Panc1 (cell line): Measurements from ENCODE around the gene CBLN1. TPM values are rescaled to one million over a fixed set of nuclear protein-coding genes. Genes with fewer than 3 reads are reported as not detected.

Experiments used
- ATAC-seq: fragments of 200-7000 bp; cut with Tn5 transposase; 2 replicates; pipeline ENCODE4 v1.9.1; 2020; ENCODE audit warnings: mild to moderate bottlenecking, moderate library complexity
- BruUV-seq: library from RNA; stranded (reverse); fragments of 400-500 nt; replicated peaks from 2 replicates; lab custom pipeline; 2021; lab: Mats Ljungman, UMichigan
- CTCF ChIA-PET: fragments of 300-600 bp; sonication (Branson Sonifier 250); formaldehyde crosslinking; loops from one replicate; lab custom pipeline; 2022; ENCODE audit warnings: antibody characterized with exemption; lab: Charles Lee
- POLR2A ChIA-PET: fragments of 300-600 bp; sonication (Branson Sonifier 250); formaldehyde crosslinking; loops from one replicate; lab custom pipeline; 2022; ENCODE audit warnings: antibody characterized with exemption; lab: Charles Lee
- DNase-seq: peaks from one replicate; pipeline ENCODE4 v3.0.0-alpha.2; 2010; ENCODE audit warnings: low read depth, low spot score
- H3K27ac ChIP-seq: 2 replicates; pipeline ENCODE4 v1.5.1; 2011; ENCODE audit warnings: mild to moderate bottlenecking, low read length, inconsistent platforms
- H3K27me3 ChIP-seq: fragments of 200-500 bp; sonication (Bioruptor generic); 2 replicates; pipeline ENCODE4 v1.6.0; 2014; ENCODE audit warnings: low read length, inconsistent platforms; ENCODE audit not compliant: control insufficient read depth, insufficient read depth
- H3K36me3 ChIP-seq: fragments of 200-500 bp; sonication (Bioruptor generic); 2 replicates; pipeline ENCODE4 v1.5.1; 2014; ENCODE audit warnings: inconsistent platforms, mild to moderate bottlenecking, low read length, moderate library complexity; ENCODE audit not compliant: control insufficient read depth, insufficient read depth
- H3K4me1 ChIP-seq: 2 replicates; pipeline ENCODE4 v1.5.1; 2011; ENCODE audit warnings: inconsistent platforms, mild to moderate bottlenecking, low read length, moderate library complexity; ENCODE audit not compliant: control insufficient read depth, insufficient read depth
- H3K4me3 ChIP-seq, 2 experiments: 2 replicates each; pipeline ENCODE4 v1.5.1; 2011 to 2012; ENCODE audit warnings: low read depth in 2 of 2, low read length in 2 of 2, mild to moderate bottlenecking in 2 of 2, inconsistent platforms in 1 of 2, moderate library complexity in 1 of 2
- H3K9me3 ChIP-seq: fragments of 200-500 bp; sonication (Bioruptor generic); 2 replicates; pipeline ENCODE4 v1.5.1; 2014; ENCODE audit warnings: low read depth, mild to moderate bottlenecking, inconsistent platforms, low read length, moderate library complexity; ENCODE audit not compliant: control insufficient read depth, insufficient read depth
- POLR2AphosphoS5 ChIP-seq: IDR thresholded peaks from 2 replicates; pipeline ENCODE4 v1.6.1; 2012; ENCODE audit warnings: mild to moderate bottlenecking, low read depth, low read length, moderate library complexity
- SIN3A ChIP-seq: IDR thresholded peaks from 2 replicates; pipeline ENCODE4 v1.6.1; 2012; ENCODE audit warnings: low read depth, mild to moderate bottlenecking, low read length, moderate library complexity, borderline replicate concordance; ENCODE audit not compliant: insufficient read depth
- TCF7L2 ChIP-seq: IDR thresholded peaks from 2 replicates; pipeline ENCODE4 v1.6.1; 2011; ENCODE audit warnings: mild to moderate bottlenecking, low read depth, low read length, inconsistent platforms
- in situ Hi-C: cut with HindIII; loops from 2 replicates; pipeline ENCODE4 v1.10.0; 2016; ENCODE audit warnings: low sequenced_read_pairs, low pct_unique_long_range_greater_than_20kb
- intact Hi-C: fragments of 100-400 bp; cut with micrococcal nuclease; formaldehyde crosslinking; loops from one replicate; pipeline ENCODE4 v1.10.0; 2022; ENCODE audit not compliant: unreplicated experiment
- total RNA-seq: library from RNA; stranded (reverse); gene quantifications from one replicate; pipeline ENCODE4 v1.2.1, GENCODE V29; 2021; ENCODE audit not compliant: unreplicated experiment
- TF ChIP-seq, protein P1 (sequence below): fragments of 450-650 bp; IDR thresholded peaks from 2 replicates; pipeline ENCODE4 v1.5.1; 2017; ENCODE audit warnings: mild to moderate bottlenecking
- TF ChIP-seq, protein P2 (sequence below), 2 experiments: IDR thresholded peaks; 2 replicates each; pipeline ENCODE4 v1.6.1; 2011 to 2012; ENCODE audit warnings: low read depth in 2 of 2, control low read depth in 1 of 2, low read length in 1 of 2, mild to moderate bottlenecking in 1 of 2, moderate library complexity in 1 of 2; ENCODE audit not compliant: insufficient read depth in 1 of 2

CBLN1 gene
- total RNA-seq, 1 experiment from 2014 or later = not detected

- CTCF ChIA-PET = no interaction called here
- in situ Hi-C loops = no loop called here
These were observed 10.8 kb upstream of the CBLN1 start for GRCh38 chr16:49292413-49292812.

GRCh38 chr16:49287572-49287971 lies 5.9 kb upstream of the CBLN1 start:
- Histone ChIP-seq H3K27me3 (peaks cover 5% of the 10 kb centered on the region), H3K36me3 (no peaks in the 10 kb centered on the region), H3K4me3 (no peak overlapping the region), H3K27ac (no peak overlapping the region), H3K9me3 (no peaks in the 10 kb centered on the region), H3K4me1 (no peaks in the 10 kb centered on the region)
- POLR2A ChIA-PET = no interaction called here
- in situ Hi-C loops = no loop called here
- ATAC-seq = no peak
- TF ChIP-seq, protein P1, sequence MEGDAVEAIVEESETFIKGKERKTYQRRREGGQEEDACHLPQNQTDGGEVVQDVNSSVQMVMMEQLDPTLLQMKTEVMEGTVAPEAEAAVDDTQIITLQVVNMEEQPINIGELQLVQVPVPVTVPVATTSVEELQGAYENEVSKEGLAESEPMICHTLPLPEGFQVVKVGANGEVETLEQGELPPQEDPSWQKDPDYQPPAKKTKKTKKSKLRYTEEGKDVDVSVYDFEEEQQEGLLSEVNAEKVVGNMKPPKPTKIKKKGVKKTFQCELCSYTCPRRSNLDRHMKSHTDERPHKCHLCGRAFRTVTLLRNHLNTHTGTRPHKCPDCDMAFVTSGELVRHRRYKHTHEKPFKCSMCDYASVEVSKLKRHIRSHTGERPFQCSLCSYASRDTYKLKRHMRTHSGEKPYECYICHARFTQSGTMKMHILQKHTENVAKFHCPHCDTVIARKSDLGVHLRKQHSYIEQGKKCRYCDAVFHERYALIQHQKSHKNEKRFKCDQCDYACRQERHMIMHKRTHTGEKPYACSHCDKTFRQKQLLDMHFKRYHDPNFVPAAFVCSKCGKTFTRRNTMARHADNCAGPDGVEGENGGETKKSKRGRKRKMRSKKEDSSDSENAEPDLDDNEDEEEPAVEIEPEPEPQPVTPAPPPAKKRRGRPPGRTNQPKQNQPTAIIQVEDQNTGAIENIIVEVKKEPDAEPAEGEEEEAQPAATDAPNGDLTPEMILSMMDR = no peak
- TF ChIP-seq, protein P2, sequence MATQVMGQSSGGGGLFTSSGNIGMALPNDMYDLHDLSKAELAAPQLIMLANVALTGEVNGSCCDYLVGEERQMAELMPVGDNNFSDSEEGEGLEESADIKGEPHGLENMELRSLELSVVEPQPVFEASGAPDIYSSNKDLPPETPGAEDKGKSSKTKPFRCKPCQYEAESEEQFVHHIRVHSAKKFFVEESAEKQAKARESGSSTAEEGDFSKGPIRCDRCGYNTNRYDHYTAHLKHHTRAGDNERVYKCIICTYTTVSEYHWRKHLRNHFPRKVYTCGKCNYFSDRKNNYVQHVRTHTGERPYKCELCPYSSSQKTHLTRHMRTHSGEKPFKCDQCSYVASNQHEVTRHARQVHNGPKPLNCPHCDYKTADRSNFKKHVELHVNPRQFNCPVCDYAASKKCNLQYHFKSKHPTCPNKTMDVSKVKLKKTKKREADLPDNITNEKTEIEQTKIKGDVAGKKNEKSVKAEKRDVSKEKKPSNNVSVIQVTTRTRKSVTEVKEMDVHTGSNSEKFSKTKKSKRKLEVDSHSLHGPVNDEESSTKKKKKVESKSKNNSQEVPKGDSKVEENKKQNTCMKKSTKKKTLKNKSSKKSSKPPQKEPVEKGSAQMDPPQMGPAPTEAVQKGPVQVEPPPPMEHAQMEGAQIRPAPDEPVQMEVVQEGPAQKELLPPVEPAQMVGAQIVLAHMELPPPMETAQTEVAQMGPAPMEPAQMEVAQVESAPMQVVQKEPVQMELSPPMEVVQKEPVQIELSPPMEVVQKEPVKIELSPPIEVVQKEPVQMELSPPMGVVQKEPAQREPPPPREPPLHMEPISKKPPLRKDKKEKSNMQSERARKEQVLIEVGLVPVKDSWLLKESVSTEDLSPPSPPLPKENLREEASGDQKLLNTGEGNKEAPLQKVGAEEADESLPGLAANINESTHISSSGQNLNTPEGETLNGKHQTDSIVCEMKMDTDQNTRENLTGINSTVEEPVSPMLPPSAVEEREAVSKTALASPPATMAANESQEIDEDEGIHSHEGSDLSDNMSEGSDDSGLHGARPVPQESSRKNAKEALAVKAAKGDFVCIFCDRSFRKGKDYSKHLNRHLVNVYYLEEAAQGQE (IDR thresholded peaks at IDR 0.05; ENCODE audit: insufficient read depth in 1 of 2, low read depth in 2 of 2, low read length in 1 of 2) = no peak
- no peak for TF ChIP-seq TCF7L2
- no peak for TF ChIP-seq POLR2AphosphoS5
- no peak for TF ChIP-seq SIN3A
- no peak for DNase-seq
- no TSS peak for BruUV-seq
- intact Hi-C loops = no loop called here
- CTCF ChIA-PET = no interaction called here

More at GRCh38 chr16:49292413-49292812, 10.8 kb upstream of the CBLN1 start:
- ATAC-seq = no peak
- H3K9me3 ChIP-seq = no peaks in the 10 kb centered on the region
- no peak overlapping the region for H3K4me3 ChIP-seq
- POLR2A ChIA-PET = no interaction called here
- H3K36me3 ChIP-seq = no peaks in the 10 kb centered on the region
- no peaks in the 10 kb centered on the region for H3K4me1 ChIP-seq
- intact Hi-C loops = no loop called here
- no peaks in the 10 kb centered on the region for H3K27me3 ChIP-seq
- TF ChIP-seq SIN3A (no peak), POLR2AphosphoS5 (no peak), TCF7L2 (no peak)
- TF ChIP-seq, protein P2 (IDR thresholded peaks at IDR 0.05; ENCODE audit: insufficient read depth in 1 of 2, low read depth in 2 of 2, low read length in 1 of 2) = no peak
- TF ChIP-seq, protein P1 = no peak
- BruUV-seq = no TSS peak
- no peak overlapping the region for H3K27ac ChIP-seq
- DNase-seq = no peak
